Adrenal gland (tissue), 5 donors: ENCODE data around the gene NDUFS4.

ENCODE experiments used
- POLR2A ChIP-seq, 2 donors: fragments of 450-650 bp; IDR thresholded peaks; one replicate each; pipeline ENCODE4 v1.6.1; 2017; ENCODE audit warnings: antibody characterized with exemption in 2 of 2, mild to moderate bottlenecking in 2 of 2, moderate library complexity in 1 of 2
- TF ChIP-seq, protein P1 (sequence below), 6 experiments: fragments of 450-650 bp in 4 of 6; fragments of 200-600 bp in 2 of 6; sonication (generic) in 1 of 6; IDR thresholded peaks; 1 replicate in 5 of 6; 2 replicates in 1 of 6; pipeline versions ENCODE4 v1.5.1 to v1.8.0; 2016 to 2021; ENCODE audit warnings: antibody characterized with exemption in 6 of 6, mild to moderate bottlenecking in 2 of 6, moderate library complexity in 1 of 6
- donor health status: DM: no; HTN: no; CAD: no.

DNA sequence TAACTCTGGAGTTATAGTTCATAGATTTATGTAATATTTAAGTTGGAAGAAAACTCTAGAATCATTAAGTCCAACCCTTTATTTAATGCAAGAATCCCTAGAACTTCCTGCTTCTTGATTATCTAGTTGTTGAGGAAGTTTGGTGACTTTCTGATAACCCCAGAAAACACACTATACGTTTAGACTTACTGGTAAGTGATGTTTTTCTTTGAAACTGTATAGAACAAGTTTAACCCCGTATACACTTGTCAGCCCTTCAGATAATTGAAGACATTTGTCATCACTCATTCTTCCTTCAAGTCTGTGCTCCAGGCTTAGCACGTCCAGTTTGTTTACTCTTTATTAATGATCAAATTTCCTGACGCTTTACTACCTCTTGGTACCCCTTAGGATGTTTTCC lies 9.0 kb downstream of the NDUFS4 start:
- TF ChIP-seq, protein P1, sequence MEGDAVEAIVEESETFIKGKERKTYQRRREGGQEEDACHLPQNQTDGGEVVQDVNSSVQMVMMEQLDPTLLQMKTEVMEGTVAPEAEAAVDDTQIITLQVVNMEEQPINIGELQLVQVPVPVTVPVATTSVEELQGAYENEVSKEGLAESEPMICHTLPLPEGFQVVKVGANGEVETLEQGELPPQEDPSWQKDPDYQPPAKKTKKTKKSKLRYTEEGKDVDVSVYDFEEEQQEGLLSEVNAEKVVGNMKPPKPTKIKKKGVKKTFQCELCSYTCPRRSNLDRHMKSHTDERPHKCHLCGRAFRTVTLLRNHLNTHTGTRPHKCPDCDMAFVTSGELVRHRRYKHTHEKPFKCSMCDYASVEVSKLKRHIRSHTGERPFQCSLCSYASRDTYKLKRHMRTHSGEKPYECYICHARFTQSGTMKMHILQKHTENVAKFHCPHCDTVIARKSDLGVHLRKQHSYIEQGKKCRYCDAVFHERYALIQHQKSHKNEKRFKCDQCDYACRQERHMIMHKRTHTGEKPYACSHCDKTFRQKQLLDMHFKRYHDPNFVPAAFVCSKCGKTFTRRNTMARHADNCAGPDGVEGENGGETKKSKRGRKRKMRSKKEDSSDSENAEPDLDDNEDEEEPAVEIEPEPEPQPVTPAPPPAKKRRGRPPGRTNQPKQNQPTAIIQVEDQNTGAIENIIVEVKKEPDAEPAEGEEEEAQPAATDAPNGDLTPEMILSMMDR (IDR thresholded peaks at IDR 0.05): no peak
- no peak for TF ChIP-seq POLR2A (IDR thresholded peaks at IDR 0.05)
